Tibial nerve (tissue), 4 donors: Measurements from ENCODE around the gene HERC6.

ENCODE experiments used
- EP300 ChIP-seq, 2 donors: sonication (generic); formaldehyde crosslinking; IDR thresholded peaks; one replicate each; pipeline ENCODE4 v1.6.1; 2017; ENCODE audit warnings: antibody characterized with exemption in 2 of 2, mild to moderate bottlenecking in 1 of 2
- POLR2A ChIP-seq, 2 donors: fragments of 450-650 bp; IDR thresholded peaks; one replicate each; pipeline ENCODE4 v1.6.1; 2017; ENCODE audit warnings: antibody characterized with exemption in 2 of 2, mild to moderate bottlenecking in 2 of 2, moderate library complexity in 2 of 2
- TF ChIP-seq, protein P1 (sequence below), 5 experiments: fragments of 200-600 bp in 3 of 5; fragments of 450-650 bp in 2 of 5; sonication (generic) in 3 of 5; IDR thresholded peaks; one replicate each; pipeline ENCODE4 v1.5.1; 2016 to 2019; ENCODE audit warnings: antibody characterized with exemption in 5 of 5, mild to moderate bottlenecking in 3 of 5, moderate library complexity in 2 of 5

DNA sequence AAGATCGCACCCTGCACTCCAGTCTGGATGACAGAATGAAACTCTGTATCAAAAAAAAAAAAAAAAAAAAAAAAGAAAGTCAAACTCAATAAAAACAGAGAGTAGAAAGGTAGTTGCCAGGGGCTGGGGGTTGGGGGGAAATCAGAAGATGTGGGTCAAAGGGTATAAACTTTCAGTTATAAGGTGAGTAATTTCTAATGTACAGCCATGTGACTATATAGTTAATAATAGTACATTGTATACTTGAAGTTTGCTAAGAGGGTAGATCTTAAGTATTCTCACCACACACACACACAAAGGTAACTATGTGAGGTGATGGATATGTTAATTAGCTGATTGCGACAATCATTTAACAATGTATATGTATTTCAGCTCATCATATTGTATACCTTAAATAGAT lies 11.5 kb downstream of the HERC6 start:
- TF ChIP-seq, protein P1, sequence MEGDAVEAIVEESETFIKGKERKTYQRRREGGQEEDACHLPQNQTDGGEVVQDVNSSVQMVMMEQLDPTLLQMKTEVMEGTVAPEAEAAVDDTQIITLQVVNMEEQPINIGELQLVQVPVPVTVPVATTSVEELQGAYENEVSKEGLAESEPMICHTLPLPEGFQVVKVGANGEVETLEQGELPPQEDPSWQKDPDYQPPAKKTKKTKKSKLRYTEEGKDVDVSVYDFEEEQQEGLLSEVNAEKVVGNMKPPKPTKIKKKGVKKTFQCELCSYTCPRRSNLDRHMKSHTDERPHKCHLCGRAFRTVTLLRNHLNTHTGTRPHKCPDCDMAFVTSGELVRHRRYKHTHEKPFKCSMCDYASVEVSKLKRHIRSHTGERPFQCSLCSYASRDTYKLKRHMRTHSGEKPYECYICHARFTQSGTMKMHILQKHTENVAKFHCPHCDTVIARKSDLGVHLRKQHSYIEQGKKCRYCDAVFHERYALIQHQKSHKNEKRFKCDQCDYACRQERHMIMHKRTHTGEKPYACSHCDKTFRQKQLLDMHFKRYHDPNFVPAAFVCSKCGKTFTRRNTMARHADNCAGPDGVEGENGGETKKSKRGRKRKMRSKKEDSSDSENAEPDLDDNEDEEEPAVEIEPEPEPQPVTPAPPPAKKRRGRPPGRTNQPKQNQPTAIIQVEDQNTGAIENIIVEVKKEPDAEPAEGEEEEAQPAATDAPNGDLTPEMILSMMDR (IDR thresholded peaks at IDR 0.05), result no peak
- no peak for TF ChIP-seq POLR2A (IDR thresholded peaks at IDR 0.05)
- TF ChIP-seq EP300 (IDR thresholded peaks at IDR 0.05), result no peak
